HEK293T (cell line): ENCODE measurements around the gene PHACTR3.

Source experiments
- ARNT ChIP-seq: fragments of 450-650 bp; IDR thresholded peaks from 2 replicates; pipeline ENCODE4 v1.6.1; 2017; ENCODE audit warnings: mild to moderate bottlenecking
- NFRKB ChIP-seq: fragments of 450-650 bp; IDR thresholded peaks from 2 replicates; pipeline ENCODE4 v1.6.1; 2016; ENCODE audit warnings: mild to moderate bottlenecking, moderate library complexity

- TF ChIP-seq NFRKB (no peak), ARNT (no peak)
Observed at GRCh38 chr20:59723108-59723500, 118.8 kb downstream of the PHACTR3 start.
